Measurements from ENCODE around the gene MRGPRG.

The MRGPRG gene

GRCh38 chr11:3181725-3182461 lies 36.7 kb downstream of the MRGPRG start:
- DNase-seq (ENCODE audit: low spot score): no peak
- TF ChIP-seq CTCF (IDR thresholded peaks at IDR 0.05; ENCODE audit: borderline replicate concordance, control extremely low read depth, extremely low read depth, insufficient read depth, missing control alignments): no peak
- in situ Hi-C loops (cut with MboI; ENCODE audit: low sequenced_read_pairs, unreplicated experiment): no loop called here

- in situ Hi-C loops (cut with MboI; ENCODE audit: low sequenced_read_pairs, unreplicated experiment): no loop called here
- no peak for DNase-seq (ENCODE audit: low spot score)
- no peak for TF ChIP-seq CTCF (IDR thresholded peaks at IDR 0.05; ENCODE audit: borderline replicate concordance, control extremely low read depth, extremely low read depth, insufficient read depth, missing control alignments)
Measured at GRCh38 chr11:3180869-3181268, 37.7 kb downstream of the MRGPRG start.

GRCh38 chr11:3178349-3178748 lies 40.3 kb downstream of the MRGPRG start:
- DNase-seq (ENCODE audit: low spot score): no peak
- TF ChIP-seq CTCF (IDR thresholded peaks at IDR 0.05; ENCODE audit: borderline replicate concordance, control extremely low read depth, extremely low read depth, insufficient read depth, missing control alignments): no peak
- in situ Hi-C loops (cut with MboI; ENCODE audit: low sequenced_read_pairs, unreplicated experiment): no loop called here

GRCh38 chr11:3177931-3178330 lies 40.7 kb downstream of the MRGPRG start:
- DNase-seq (ENCODE audit: low spot score): no peak
- no peak for TF ChIP-seq CTCF (IDR thresholded peaks at IDR 0.05; ENCODE audit: borderline replicate concordance, control extremely low read depth, extremely low read depth, insufficient read depth, missing control alignments)
- in situ Hi-C loops (cut with MboI; ENCODE audit: low sequenced_read_pairs, unreplicated experiment): no loop called here

GRCh38 chr11:3176487-3176886 lies 42.1 kb downstream of the MRGPRG start:
- DNase-seq (ENCODE audit: low spot score): no peak
- TF ChIP-seq CTCF (IDR thresholded peaks at IDR 0.05; ENCODE audit: borderline replicate concordance, control extremely low read depth, extremely low read depth, insufficient read depth, missing control alignments): no peak
- in situ Hi-C loops (cut with MboI; ENCODE audit: low sequenced_read_pairs, unreplicated experiment): no loop called here

- in situ Hi-C loops (cut with MboI; ENCODE audit: low sequenced_read_pairs, unreplicated experiment): no loop called here
- TF ChIP-seq CTCF (IDR thresholded peaks at IDR 0.05; ENCODE audit: borderline replicate concordance, control extremely low read depth, extremely low read depth, insufficient read depth, missing control alignments): no peak
- no peak for DNase-seq (ENCODE audit: low spot score)
Measured at GRCh38 chr11:3175194-3175593, 43.4 kb downstream of the MRGPRG start.

Measured in GM13976 (cell line).